IPS-18c (cell line): ENCODE results near the gene BRAF.
"Not testable (repeated sequence)": the region's sequence is repeated elsewhere in the genome, so short reads cannot be mapped to it uniquely, and the experiment has no call there.

Experiments used
- H3K4me3 ChIP-seq: 2 replicates; pipeline ENCODE4 v1.7.0; 2013; ENCODE audit warnings: low read depth, mild to moderate bottlenecking, low read length, moderate library complexity; ENCODE audit not compliant: insufficient read depth
- H3K9me3 ChIP-seq: one replicate; pipeline ENCODE4 v1.6.1; 2013; ENCODE audit warnings: mild to moderate bottlenecking, low read length, moderate library complexity; ENCODE audit not compliant: control insufficient read depth, insufficient read depth

The BRAF gene

GRCh38 chr7:140889645-140890044 lies 35.1 kb downstream of the BRAF start:
- Histone ChIP-seq H3K4me3 (no peak overlapping the region), H3K9me3 (no peaks in the 10 kb centered on the region)

GRCh38 chr7:140889150-140889549 lies 35.6 kb downstream of the BRAF start:
- H3K4me3 ChIP-seq, result no peak overlapping the region
- no peaks in the 10 kb centered on the region for H3K9me3 ChIP-seq

DNA sequence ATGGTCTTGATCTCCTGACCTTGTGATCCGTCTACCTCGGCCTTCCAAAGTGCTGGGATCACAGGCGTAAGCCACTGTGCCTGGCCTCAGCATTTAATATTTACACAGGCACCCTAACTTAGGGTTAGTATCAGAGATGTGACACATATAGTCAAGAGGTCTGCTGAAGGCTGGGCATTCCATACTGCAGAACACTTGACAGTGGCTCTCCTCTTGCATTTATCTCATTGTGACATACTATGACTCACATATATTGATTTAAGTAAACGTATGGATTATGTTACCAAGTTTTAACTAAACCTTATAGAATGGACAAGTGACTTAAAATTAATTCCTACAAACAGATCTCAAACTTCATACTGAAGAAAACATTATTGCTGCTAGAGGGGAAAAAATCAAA lies 36.6 kb downstream of the BRAF start:
- H3K9me3 ChIP-seq, result no peaks in the 10 kb centered on the region
- no peak overlapping the region for H3K4me3 ChIP-seq

DNA sequence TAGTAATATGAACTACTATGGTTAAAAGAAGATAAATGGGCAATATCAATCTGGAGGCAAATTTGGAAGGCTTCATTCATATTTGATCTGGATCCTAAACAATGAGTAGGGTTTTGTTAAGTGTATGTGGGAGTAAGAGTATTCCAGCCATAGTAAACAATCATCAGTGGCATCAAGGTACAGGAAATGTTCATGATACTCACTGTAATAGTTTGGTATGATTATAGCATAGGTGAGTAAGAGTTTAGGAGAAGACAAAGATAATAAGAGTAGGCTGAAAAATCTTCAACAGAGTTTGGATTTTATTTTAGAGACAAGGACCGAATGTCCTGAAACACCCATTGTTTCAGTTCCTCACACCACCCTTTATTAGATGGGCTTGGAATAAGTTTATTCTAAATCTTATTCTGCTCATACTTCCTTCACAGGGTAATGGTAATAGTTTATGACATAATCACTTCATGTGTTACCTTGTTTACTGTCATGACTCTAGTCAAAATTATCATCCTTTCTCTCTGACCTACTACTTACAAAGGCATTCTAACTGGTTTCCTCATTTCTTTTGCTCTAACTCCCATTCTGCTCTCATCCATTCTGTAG lies 38.9 kb downstream of the BRAF start:
- H3K4me3 ChIP-seq, result no peak overlapping the region
- H3K9me3 ChIP-seq, result no peaks in the 10 kb centered on the region

DNA sequence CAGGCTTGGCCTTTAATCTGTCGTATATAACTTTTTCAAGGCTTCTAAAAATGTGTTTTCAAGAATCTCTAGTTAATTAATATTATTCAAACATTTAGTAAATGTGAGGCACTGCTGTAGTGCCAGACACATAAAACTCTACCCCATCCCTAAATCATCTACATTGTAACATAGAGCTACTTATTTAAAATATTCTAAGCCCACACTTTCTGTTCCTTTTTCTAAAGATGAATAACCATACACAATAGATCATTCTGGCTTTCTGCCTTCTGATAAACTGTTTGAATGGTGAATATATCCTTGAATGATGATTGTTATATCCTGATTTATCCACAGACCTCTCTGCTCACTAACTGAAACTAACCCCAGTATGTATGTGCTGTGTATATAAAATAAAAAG lies 41.4 kb downstream of the BRAF start:
- Histone ChIP-seq H3K4me3 (no peak overlapping the region), H3K9me3 (no peaks in the 10 kb centered on the region)

- not testable (repeated sequence) for H3K9me3 ChIP-seq, H3K4me3 ChIP-seq
Observed at GRCh38 chr7:140882834-140883233, 41.9 kb downstream of the BRAF start.

DNA sequence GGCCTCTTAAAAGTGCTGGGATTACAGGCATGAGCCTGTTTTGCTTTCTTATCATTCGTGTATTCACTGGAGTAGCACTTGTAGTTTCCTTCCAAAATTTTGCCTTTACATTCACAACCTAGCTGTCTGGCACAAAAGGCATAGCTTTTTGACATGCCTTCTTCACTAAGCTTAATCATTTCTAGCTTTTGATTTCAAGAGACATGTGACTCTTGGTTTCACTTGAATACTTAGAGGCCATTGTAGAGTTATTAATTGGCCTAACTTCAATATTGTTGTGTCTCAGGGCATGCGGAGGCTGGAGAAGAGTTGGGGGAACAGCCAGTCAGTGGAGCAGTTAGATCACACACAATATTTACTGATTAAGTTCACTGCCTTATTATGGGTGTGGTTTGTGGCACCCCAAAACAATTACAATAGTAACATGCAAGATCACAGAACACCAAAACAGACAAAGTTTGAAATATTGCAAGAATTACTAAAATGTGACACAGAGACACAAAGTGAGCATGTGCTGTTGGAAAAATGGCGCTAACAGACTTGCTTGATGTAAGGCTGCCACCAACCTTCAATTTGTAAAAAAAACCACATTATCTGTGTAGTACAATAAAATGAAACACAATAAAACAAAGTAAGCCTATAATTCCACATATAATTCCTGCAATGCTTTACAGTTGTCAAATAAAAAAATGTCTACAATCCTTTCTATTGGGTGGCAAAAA lies 43.1 kb downstream of the BRAF start:
- Histone ChIP-seq H3K4me3 (no peak overlapping the region), H3K9me3 (no peaks in the 10 kb centered on the region)

- H3K4me3 ChIP-seq, result no peak overlapping the region
- H3K9me3 ChIP-seq, result peaks cover 2% of the 10 kb centered on the region
Observed at GRCh38 chr7:140877249-140877524, 47.5 kb downstream of the BRAF start.

DNA sequence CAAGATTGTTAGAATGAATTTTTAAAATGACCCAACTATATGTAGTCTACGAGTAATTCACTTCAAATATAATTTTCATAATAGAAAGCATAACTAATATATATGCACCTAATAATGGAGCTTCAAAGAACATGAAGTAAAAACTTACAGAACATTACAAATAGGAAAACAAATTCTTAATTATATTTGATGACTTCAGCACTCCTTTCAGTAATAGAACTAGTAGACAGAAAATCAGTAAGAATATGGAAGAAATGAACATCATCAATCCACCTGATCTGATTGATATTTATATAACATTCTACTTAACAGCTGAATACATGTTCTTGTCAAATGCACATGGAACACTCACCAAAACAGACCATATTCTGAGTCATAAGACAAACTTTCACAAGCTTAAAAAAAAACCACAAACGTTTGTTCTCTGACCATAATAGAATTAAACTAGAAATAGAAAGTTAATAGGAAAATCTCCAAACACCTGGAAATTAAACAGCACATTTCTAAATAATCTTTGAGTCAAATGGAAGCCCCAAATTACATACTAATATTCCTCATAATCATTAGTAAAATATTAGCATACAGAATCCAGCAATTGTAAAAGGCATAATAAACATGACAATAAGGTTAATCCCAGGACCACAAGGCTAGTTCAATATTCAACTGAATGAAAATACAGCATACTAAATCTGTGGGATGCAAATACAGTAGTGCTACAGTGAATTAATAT lies 48.0 kb downstream of the BRAF start:
- peaks cover 2% of the 10 kb centered on the region for H3K9me3 ChIP-seq
- no peak overlapping the region for H3K4me3 ChIP-seq

GRCh38 chr7:140873434-140873833 lies 51.3 kb downstream of the BRAF start:
- Histone ChIP-seq H3K4me3 (no peak overlapping the region), H3K9me3 (peaks cover 2% of the 10 kb centered on the region)

DNA sequence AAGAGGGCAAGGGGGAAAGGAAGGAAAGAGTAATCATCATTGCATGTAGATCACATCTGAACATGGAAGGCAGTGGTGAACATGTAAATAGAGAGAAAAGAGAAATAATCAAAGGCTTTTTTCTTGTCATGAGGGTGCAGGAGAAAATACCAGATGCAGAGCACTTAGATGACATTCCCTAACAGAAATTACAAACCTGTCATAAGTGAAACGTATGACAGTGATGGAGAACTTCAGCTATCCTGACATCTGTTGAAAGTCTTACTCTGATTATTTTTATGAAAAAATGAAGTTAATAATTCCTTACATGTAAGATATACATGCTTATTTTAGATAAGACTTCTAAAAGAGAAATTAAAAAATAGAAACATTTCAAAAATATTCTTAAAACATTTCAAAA lies 54.7 kb downstream of the BRAF start:
- H3K9me3 ChIP-seq, result peaks cover 2% of the 10 kb centered on the region

GRCh38 chr7:140869430-140869829 lies 55.3 kb downstream of the BRAF start:
- no peak overlapping the region for H3K4me3 ChIP-seq
- H3K9me3 ChIP-seq, result peaks cover 2% of the 10 kb centered on the region

More for the DNA sequence above, 54.7 kb downstream of the BRAF start:
- no peak overlapping the region for H3K4me3 ChIP-seq

DNA sequence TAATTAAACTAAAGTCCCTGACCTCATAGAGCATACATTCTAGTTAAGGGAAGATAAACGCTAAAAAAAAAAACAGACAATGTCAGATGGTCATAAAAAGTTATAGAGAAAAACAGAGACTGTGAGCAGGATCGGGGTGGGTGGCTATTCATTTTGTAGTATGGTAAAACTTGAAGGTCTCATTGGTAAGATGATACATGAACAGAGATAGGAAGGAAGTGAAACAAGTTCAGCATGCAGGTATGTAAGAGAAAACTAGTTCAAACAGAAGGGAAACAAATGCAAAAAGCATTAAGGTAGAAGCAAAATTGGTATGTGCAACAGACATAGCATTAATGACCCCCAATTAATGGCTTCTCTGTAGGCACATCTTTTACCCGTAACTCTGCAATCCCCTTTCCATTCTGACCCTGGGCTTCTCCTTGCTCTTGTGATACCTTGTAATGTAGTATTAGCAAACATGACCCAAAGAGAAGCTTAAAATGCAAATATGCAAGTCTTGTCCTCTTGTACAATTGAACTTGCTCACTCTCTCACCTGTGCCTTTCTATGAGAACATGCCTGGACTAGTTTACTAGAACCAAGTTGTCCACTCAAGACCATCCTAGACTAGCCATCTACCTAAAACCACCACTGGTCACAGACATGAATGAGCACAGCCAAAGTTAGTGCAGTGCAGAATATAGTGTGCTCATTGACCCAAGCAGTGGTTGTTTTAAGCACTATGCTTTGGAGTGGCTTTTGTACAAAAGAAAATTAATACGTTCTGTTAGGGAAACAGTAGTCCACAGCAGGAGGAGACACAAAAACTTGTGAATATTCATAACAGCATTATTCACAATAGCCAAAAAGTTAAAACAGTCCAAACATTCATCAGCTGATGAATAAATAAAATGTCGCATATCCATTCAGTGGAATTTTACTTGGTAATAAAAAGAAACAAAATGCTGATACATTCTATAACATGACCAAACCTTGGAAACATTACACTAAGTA lies 57.0 kb downstream of the BRAF start:
- H3K9me3 ChIP-seq, result no peaks in the 10 kb centered on the region
- H3K4me3 ChIP-seq, result no peak overlapping the region

- Histone ChIP-seq H3K4me3 (no peak overlapping the region), H3K9me3 (no peaks in the 10 kb centered on the region)
Observed at GRCh38 chr7:140866926-140867325, 57.8 kb downstream of the BRAF start.

- Histone ChIP-seq H3K4me3 (no peak overlapping the region), H3K9me3 (no peaks in the 10 kb centered on the region)
Observed at GRCh38 chr7:140864732-140865131, 60.0 kb downstream of the BRAF start.

- Histone ChIP-seq H3K9me3 (no peaks in the 10 kb centered on the region), H3K4me3 (no peak overlapping the region)
Observed at GRCh38 chr7:140863867-140864266, 60.9 kb downstream of the BRAF start.

GRCh38 chr7:140863184-140863583 lies 61.5 kb downstream of the BRAF start:
- H3K4me3 ChIP-seq, result no peak overlapping the region

More at GRCh38 chr7:140863184-140863583, 61.5 kb downstream of the BRAF start:
- no peaks in the 10 kb centered on the region for H3K9me3 ChIP-seq
